SK-N-SH treated with all-trans-retinoic acid at 6 μM for 48 hours (cell line): ENCODE data around the gene TMEM91.
"Not testable (repeated sequence)": the region's sequence is repeated elsewhere in the genome, so short reads cannot be mapped to it uniquely, and the experiment has no call there.

Source experiments
- ATAC-seq: fragments of 200-7000 bp; cut with Tn5 transposase; 3 replicates; pipeline ENCODE4 v1.9.1; 2020; ENCODE audit warnings: mild to moderate bottlenecking, moderate library complexity
- ARNTL ChIP-seq: fragments of 450-650 bp; formaldehyde crosslinking; IDR thresholded peaks from 2 replicates; pipeline ENCODE4 v1.5.0; 2020; ENCODE audit warnings: low read depth, mild to moderate bottlenecking, moderate library complexity, borderline replicate concordance
- BACH2 ChIP-seq: fragments of 250-450 bp; sonication (Bioruptor Pico); IDR thresholded peaks from 2 replicates; pipeline ENCODE4 v1.9.0; 2021; ENCODE audit warnings: mild to moderate bottlenecking, borderline replicate concordance
- CSRNP3 ChIP-seq: fragments of 250-450 bp; sonication (Bioruptor Pico); IDR thresholded peaks from 2 replicates; pipeline ENCODE4 v1.5.1; 2021; ENCODE audit warnings: mild to moderate bottlenecking, moderate library complexity
- GLIS3 ChIP-seq: fragments of 250-450 bp; sonication (Bioruptor Pico); IDR thresholded peaks from 2 replicates; pipeline ENCODE4 v1.5.0; 2020; ENCODE audit warnings: mild to moderate bottlenecking, moderate library complexity
- ISL1 ChIP-seq: fragments of 250-450 bp; sonication (Bioruptor Pico); IDR thresholded peaks from 2 replicates; pipeline ENCODE4 v2.1.2; 2022; ENCODE audit warnings: mild to moderate bottlenecking, moderate library complexity
- PATZ1 ChIP-seq: fragments of 250-450 bp; sonication (Bioruptor Pico); IDR thresholded peaks from 2 replicates; pipeline ENCODE4 v1.8.0; 2020; ENCODE audit warnings: mild to moderate bottlenecking, moderate library complexity, borderline replicate concordance
- PPARA ChIP-seq: fragments of 250-450 bp; sonication (Bioruptor Pico); IDR thresholded peaks from 2 replicates; pipeline ENCODE4 v1.5.0; 2020; ENCODE audit warnings: mild to moderate bottlenecking, borderline replicate concordance
- RARB ChIP-seq: fragments of 250-450 bp; sonication (Bioruptor Pico); IDR thresholded peaks from 2 replicates; pipeline ENCODE4 v1.8.0; 2021; ENCODE audit warnings: mild to moderate bottlenecking, moderate library complexity
- SNAI2 ChIP-seq: fragments of 250-450 bp; sonication (Bioruptor Pico); IDR thresholded peaks from 2 replicates; pipeline ENCODE4 v1.5.0; 2020; ENCODE audit warnings: mild to moderate bottlenecking, moderate library complexity
- TCF4 ChIP-seq: fragments of 250-450 bp; sonication (Bioruptor Pico); IDR thresholded peaks from 2 replicates; pipeline ENCODE4 v1.8.0; 2021; ENCODE audit warnings: mild to moderate bottlenecking, moderate library complexity, borderline replicate concordance
- TOX ChIP-seq: fragments of 250-450 bp; sonication (Bioruptor Pico); IDR thresholded peaks from 2 replicates; pipeline ENCODE4 v1.8.0; 2021; ENCODE audit warnings: mild to moderate bottlenecking, moderate library complexity, borderline replicate concordance
- TSHZ2 ChIP-seq: fragments of 250-450 bp; sonication (Bioruptor Pico); IDR thresholded peaks from 2 replicates; pipeline ENCODE4 v1.5.0; 2020; ENCODE audit warnings: mild to moderate bottlenecking, moderate library complexity
- ZC3H10 ChIP-seq: fragments of 250-450 bp; sonication (Bioruptor Pico); IDR thresholded peaks from 2 replicates; pipeline ENCODE4 v1.5.1; 2021; ENCODE audit warnings: mild to moderate bottlenecking, moderate library complexity
- ZFP3 ChIP-seq: fragments of 250-450 bp; sonication (Bioruptor Pico); IDR thresholded peaks from 2 replicates; pipeline ENCODE4 v1.5.0; 2020; ENCODE audit warnings: mild to moderate bottlenecking, moderate library complexity
- ZFP30 ChIP-seq: fragments of 450-650 bp; formaldehyde crosslinking; IDR thresholded peaks from 2 replicates; pipeline ENCODE4 v1.5.0; 2022; ENCODE audit warnings: mild to moderate bottlenecking, moderate library complexity
- ZNF565 ChIP-seq: fragments of 450-650 bp; formaldehyde crosslinking; conservative IDR thresholded peaks from 2 replicates; pipeline ENCODE4 v1.5.0; 2020; ENCODE audit warnings: low read depth, mild to moderate bottlenecking, moderate library complexity
- TF ChIP-seq, protein P1 (sequence below): fragments of 250-450 bp; sonication (Bioruptor Pico); IDR thresholded peaks from 2 replicates; pipeline ENCODE4 v1.8.0; 2021; ENCODE audit warnings: low read depth, mild to moderate bottlenecking, moderate library complexity, borderline replicate concordance
- TF ChIP-seq, protein P2 (sequence below): fragments of 250-450 bp; sonication (Bioruptor Pico); IDR thresholded peaks from 2 replicates; pipeline ENCODE4 v1.5.1; 2020; ENCODE audit warnings: low read depth, mild to moderate bottlenecking, moderate library complexity

TMEM91 gene

DNA sequence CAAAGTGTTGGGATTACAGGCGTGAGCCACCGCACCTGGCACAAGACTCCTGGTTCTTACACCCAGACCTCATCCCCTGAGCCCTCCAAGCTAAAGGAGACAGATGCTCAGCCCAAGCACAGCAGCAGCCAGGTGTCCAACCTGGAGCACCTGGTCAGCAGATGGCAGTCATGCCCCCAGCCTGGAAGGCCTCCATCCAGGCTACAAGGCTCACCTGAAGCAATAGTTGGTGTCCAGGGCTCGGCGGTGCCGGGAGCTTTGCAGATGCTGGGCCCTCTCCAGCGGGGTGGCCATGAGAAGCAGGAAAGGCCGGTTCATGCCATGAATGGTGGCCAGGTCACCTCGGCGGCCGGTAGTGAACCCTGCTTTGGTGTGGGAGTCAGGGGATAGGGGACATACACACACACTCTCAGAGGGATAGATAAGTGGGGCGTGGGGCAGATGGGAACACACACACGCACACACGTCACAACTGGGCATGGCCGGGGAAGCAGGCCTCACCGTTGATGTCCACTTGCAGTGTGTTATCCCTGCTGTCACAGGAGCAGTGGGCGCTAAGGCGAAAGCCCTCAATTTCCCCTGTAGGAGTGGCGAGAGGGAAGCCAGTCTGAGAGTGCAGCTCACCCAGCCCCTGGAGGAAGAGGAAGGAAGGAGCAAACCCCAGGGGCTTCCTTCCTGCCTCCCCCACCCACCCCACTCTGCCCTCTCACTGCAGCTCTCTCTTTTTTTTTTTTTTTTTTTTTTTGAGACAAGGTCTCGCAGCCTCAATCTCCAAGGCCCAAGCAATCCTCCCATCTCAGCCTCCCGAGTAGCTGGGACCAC is 34.5 kb upstream of the TMEM91 start (continued):
- no peak for TF ChIP-seq TSHZ2 (CRISPR knock-in tag)
- TF ChIP-seq TCF4 (CRISPR knock-in tag): no peak
- no peak for TF ChIP-seq TOX (CRISPR knock-in tag)
- no peak for TF ChIP-seq ZNF565 (CRISPR knock-in tag)
- TF ChIP-seq, all 23 proteins: peak for 0

DNA sequence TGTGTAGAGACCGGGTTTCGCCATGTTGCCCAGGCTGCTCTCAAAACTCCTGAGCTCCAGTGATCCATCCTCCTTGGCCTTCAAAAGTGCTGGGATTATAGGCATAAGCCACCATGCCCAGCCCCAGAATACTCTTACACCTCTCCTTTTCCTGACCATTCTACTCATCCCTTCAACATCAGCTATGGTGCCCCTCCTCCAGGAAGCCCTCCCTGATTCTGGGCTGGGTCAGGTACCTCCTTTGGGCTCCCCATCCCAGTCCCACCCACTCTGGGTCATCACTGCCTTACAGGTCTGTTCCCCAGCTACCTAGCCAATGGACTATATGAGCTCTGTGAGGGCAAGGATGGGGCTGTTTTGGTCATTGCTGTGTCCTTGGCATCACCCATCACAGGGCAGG is 32.2 kb upstream of the TMEM91 start:
- no peak for ATAC-seq
- TF ChIP-seq RARB (CRISPR knock-in tag): no peak
- no peak for TF ChIP-seq GLIS3
- TF ChIP-seq PATZ1 (CRISPR knock-in tag): no peak
- no peak for TF ChIP-seq SNAI2 (CRISPR knock-in tag)
- TF ChIP-seq ZFP3 (CRISPR knock-in tag): no peak

GRCh38 chr19:41346916-41347315 is 29.4 kb upstream of the TMEM91 start:
- not testable (repeated sequence) for ATAC-seq

DNA sequence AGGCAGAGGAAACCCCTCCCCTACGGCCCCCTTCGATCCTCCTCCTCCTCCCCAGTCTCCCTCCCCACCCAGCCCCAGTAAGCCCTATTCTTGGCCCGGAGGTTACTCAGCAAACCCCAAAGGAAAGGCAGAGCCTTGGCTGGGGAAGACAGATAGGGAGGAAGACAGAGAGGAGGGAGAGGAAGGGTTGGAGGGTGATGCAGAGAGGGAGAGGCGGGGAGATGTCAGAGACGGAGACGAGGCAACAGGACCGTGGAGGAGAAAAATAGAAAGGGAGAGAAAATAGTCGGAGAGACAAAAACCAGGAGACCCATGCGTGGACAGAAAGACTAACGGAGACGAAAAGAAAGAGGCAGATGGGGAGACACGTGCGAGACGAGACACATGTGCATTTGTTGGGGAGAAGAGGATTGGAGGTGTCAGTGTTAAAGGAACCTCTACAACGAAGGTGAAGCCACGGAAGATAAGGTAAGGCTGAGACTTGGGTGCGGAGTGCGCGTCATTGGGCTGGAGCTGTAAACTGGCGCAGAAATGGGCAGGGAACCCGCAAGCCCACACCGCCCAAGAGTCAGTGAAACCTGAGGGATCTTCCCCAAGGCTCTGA is 25.5 kb upstream of the TMEM91 start:
- TF ChIP-seq ISL1 (CRISPR knock-in tag): no peak
- TF ChIP-seq ZFP30 (CRISPR knock-in tag): no peak
- TF ChIP-seq RARB (CRISPR knock-in tag): no peak
- TF ChIP-seq TSHZ2 (CRISPR knock-in tag): no peak
- no peak for TF ChIP-seq GLIS3
- no peak for TF ChIP-seq TOX (CRISPR knock-in tag)
- no peak for TF ChIP-seq PATZ1 (CRISPR knock-in tag)
- no peak for TF ChIP-seq PPARA
- TF ChIP-seq, protein P1, sequence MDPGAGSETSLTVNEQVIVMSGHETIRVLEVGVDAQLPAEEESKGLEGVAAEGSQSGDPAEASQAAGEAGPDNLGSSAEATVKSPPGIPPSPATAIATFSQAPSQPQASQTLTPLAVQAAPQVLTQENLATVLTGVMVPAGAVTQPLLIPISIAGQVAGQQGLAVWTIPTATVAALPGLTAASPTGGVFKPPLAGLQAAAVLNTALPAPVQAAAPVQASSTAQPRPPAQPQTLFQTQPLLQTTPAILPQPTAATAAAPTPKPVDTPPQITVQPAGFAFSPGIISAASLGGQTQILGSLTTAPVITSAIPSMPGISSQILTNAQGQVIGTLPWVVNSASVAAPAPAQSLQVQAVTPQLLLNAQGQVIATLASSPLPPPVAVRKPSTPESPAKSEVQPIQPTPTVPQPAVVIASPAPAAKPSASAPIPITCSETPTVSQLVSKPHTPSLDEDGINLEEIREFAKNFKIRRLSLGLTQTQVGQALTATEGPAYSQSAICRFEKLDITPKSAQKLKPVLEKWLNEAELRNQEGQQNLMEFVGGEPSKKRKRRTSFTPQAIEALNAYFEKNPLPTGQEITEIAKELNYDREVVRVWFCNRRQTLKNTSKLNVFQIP (CRISPR knock-in tag): no peak
- TF ChIP-seq BACH2 (CRISPR knock-in tag): no peak
- TF ChIP-seq, protein P2, sequence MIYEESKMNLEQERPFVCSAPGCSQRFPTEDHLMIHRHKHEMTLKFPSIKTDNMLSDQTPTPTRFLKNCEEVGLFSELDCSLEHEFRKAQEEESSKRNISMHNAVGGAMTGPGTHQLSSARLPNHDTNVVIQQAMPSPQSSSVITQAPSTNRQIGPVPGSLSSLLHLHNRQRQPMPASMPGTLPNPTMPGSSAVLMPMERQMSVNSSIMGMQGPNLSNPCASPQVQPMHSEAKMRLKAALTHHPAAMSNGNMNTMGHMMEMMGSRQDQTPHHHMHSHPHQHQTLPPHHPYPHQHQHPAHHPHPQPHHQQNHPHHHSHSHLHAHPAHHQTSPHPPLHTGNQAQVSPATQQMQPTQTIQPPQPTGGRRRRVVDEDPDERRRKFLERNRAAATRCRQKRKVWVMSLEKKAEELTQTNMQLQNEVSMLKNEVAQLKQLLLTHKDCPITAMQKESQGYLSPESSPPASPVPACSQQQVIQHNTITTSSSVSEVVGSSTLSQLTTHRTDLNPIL: no peak
- TF ChIP-seq ARNTL (CRISPR knock-in tag): no peak
- no peak for TF ChIP-seq ZC3H10 (CRISPR knock-in tag)
- TF ChIP-seq TCF4 (CRISPR knock-in tag): no peak
- no peak for TF ChIP-seq CSRNP3
- no peak for TF ChIP-seq ZFP3 (CRISPR knock-in tag)
- TF ChIP-seq, all 23 proteins: peak for 0
- ATAC-seq: no peak
